Ishikawa (cell line): ENCODE data around the gene SCN2B.

Experiments used
- CEBPB ChIP-seq: IDR thresholded peaks from 2 replicates; pipeline ENCODE4 v1.6.1; 2012
- CREB1 ChIP-seq: IDR thresholded peaks from 2 replicates; pipeline ENCODE4 v1.6.1; 2012; ENCODE audit warnings: low read depth
- EGR1 ChIP-seq: IDR thresholded peaks from 2 replicates; pipeline ENCODE4 v1.6.1; 2012
- EP300 ChIP-seq: IDR thresholded peaks from 2 replicates; pipeline ENCODE4 v1.6.1; 2012; ENCODE audit warnings: borderline replicate concordance
- FOXM1 ChIP-seq: IDR thresholded peaks from 2 replicates; pipeline ENCODE4 v1.6.1; 2012; ENCODE audit warnings: low read depth, borderline replicate concordance
- NFIC ChIP-seq: IDR thresholded peaks from 2 replicates; pipeline ENCODE4 v1.6.1; 2012
- RAD21 ChIP-seq: IDR thresholded peaks from 2 replicates; pipeline ENCODE4 v1.6.1; 2012; ENCODE audit warnings: low read depth
- TAF1 ChIP-seq: IDR thresholded peaks from 2 replicates; pipeline ENCODE4 v1.6.1; 2012; ENCODE audit warnings: low read depth, mild to moderate bottlenecking
- TCF12 ChIP-seq: IDR thresholded peaks from 2 replicates; pipeline ENCODE4 v1.6.1; 2012; ENCODE audit warnings: low read depth
- TEAD4 ChIP-seq: IDR thresholded peaks from 2 replicates; pipeline ENCODE4 v1.6.1; 2012
- YY1 ChIP-seq: IDR thresholded peaks from 2 replicates; pipeline ENCODE4 v1.6.1; 2012; ENCODE audit warnings: low read depth
- ZBTB7A ChIP-seq: IDR thresholded peaks from 2 replicates; pipeline ENCODE4 v1.6.1; 2012; ENCODE audit warnings: low read depth
- TF ChIP-seq, protein P1 (sequence below): IDR thresholded peaks from 2 replicates; pipeline ENCODE4 v1.6.1; 2012
- TF ChIP-seq, protein P2 (sequence below): IDR thresholded peaks from 2 replicates; pipeline ENCODE4 v1.6.1; 2012
- TF ChIP-seq, protein P3 (sequence below): IDR thresholded peaks from 2 replicates; pipeline ENCODE4 v1.6.1; 2012; ENCODE audit warnings: low read depth, mild to moderate bottlenecking

Gene SCN2B

DNA sequence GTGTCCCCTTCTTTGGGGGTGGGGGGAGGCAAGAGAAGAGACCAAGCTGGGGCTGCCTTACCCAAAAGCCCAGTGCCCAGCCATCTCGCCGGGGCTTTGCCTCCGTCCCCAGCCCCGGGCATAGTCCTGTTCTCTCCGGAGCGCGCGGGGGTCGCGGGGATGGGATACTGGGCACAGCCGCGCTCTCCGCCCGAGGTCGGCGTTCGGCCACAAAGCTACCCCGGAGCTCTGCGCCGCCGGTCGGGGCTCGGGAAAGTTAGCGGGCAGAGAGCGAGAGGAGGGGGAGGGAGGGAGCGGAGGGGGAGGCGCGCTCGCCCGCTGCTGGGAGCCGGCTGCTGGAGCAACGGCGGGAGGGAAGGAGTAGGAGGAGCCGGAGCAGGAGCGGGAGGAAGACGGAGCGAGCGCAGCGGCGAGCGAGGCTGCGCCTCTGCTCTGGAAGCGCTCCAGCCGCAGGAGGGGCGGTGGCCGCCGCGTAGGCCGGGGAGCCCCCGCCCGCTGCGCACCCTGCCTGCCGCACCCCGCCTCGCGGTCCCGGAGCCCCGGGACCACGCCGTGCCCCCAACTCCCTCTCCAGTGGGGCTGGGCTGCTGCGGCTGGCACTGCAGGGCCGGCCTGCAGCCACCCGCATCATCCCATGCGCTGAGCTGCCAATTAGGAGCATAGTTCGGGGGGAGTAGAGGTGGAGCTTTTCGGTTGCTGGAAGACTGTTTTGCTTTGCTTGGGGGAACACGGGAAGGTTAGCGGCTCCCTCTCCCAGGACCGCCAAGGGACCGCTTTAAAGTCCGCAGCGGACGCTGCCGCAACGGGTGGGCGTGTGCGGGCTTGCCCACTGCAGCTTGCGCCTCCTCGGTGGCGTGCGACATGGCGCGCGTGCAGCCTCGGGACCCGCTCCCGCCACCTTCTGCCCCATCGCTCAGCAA lies 23.6 kb downstream of the SCN2B start, which contains the start of gene SCN4B:
SCN4B (minus strand) TSS at position 272 of the 920 bp plus-strand sequence; CDS start at position 122, 150 bp downstream.
- 0 out of 2 replicates have a peak, but pooled peaks have one; percentile 31 for TF ChIP-seq NFIC
- TF ChIP-seq, protein P1, sequence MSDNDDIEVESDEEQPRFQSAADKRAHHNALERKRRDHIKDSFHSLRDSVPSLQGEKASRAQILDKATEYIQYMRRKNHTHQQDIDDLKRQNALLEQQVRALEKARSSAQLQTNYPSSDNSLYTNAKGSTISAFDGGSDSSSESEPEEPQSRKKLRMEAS: no peak

DNA sequence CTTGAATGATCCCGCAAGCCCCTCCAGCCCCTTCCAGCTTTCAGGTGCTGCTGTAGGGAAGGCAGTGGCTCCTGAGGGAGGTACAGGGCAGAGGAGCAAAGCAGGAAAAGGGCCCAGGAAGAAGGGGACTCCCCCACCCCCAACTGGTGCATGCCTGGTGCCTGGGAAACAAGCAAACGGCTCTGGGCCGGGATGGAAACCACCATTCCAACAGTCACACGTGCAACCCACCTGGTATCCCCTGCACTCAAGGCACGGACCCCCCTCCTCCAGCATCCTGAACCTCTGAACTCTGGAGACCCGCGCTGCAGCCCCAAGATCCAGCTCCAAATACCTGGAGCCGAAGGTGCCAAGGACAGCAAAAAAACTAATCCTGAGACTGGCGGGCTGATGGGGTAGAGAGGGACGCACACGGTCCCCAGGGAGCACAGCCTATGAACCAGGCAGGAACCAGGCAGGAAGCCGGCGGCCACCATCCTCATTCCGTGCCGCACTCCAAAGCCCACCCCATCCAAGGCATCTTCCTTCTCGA lies 24.4 kb downstream of the SCN2B start:
- TF ChIP-seq NFIC (no peak), EGR1 (no peak)
- TF ChIP-seq, protein P1: no peak

DNA sequence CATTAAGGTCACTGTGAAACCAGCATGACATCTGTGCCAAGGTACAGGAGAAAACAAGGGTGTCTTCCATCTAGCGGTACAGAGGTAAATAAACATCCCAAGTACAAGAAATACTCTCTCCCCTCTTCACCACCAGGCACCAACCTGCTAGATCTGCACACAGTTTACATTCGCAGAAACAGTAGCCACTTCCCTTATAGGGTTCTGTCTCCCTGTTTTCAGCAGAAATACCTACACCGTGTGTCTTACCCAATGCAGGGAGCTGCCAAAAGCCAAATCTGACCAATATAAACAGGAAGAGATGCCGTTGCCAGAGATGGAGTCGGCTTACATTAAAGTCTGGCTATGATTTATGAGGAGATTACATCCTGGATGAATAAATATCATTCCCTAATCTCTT lies 25.0 kb downstream of the SCN2B start:
- TF ChIP-seq, protein P2, sequence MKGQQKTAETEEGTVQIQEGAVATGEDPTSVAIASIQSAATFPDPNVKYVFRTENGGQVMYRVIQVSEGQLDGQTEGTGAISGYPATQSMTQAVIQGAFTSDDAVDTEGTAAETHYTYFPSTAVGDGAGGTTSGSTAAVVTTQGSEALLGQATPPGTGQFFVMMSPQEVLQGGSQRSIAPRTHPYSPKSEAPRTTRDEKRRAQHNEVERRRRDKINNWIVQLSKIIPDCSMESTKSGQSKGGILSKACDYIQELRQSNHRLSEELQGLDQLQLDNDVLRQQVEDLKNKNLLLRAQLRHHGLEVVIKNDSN: no peak

DNA sequence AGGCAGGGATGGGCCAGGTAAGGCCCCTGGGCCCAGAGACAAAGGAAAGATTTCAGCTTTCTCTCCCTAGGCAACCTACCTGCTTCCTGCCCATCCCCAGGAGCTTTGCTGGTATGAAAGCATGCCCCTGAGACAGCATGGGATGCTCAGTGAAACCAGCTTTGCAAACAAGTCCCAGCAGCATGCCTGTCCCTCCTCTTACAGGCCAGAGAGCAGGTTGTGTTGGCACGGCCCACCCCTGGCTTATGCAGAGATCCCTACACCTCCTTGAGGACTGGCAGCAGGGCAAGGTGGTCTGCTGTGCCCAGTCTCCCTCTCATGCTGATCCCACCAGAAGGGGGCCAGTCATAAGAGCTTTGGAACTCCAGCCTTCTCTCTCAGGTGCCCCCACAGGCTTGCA lies 26.9 kb downstream of the SCN2B start:
- TF ChIP-seq CEBPB (no peak), FOXM1 (no peak), CREB1 (no peak)

DNA sequence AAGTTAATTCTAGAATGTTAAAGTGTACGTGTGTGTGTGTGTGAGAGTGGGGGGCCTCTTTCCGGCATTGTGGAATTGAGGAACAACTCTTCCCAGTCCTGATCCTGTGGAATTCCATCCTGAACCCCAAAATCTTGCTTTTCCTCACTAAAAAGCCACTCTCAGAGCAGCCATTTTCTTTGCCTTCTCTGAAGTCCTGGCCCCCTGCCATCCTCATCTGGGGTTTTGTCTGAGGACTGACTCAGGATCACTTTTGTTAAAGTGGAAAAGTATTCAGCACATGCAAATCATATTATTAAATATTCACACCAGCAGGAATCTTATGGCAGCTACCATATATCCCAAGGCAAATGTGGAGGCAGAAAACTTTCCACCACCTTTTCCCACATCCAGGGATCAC lies 27.6 kb downstream of the SCN2B start:
- TF ChIP-seq, protein P1: no peak
- TF ChIP-seq EP300 (no peak), YY1 (no peak), FOXM1 (no peak), EGR1 (no peak)

DNA sequence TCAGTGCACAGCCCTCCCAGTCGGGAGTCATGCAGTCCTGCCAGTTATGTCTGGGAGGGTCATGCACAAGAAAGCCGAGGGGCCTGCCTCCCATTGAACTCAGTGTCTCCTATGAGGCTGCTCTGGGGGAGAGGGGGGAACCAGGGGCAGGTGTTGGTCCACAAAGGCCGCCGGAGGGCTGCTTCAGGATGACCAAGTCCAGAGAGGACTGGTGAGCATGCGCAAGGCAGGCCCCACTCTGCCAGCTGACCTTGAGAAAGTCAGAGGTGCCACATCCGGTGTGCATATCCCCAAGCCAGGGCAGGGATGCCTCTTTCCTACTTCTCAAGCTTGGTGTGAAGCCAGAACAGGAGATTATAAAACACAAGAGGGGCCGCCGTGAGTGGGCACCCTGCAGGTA lies 28.2 kb downstream of the SCN2B start:
- TF ChIP-seq YY1: no peak
- no peak for TF ChIP-seq EGR1
- TF ChIP-seq RAD21: no peak
- TF ChIP-seq, protein P3, sequence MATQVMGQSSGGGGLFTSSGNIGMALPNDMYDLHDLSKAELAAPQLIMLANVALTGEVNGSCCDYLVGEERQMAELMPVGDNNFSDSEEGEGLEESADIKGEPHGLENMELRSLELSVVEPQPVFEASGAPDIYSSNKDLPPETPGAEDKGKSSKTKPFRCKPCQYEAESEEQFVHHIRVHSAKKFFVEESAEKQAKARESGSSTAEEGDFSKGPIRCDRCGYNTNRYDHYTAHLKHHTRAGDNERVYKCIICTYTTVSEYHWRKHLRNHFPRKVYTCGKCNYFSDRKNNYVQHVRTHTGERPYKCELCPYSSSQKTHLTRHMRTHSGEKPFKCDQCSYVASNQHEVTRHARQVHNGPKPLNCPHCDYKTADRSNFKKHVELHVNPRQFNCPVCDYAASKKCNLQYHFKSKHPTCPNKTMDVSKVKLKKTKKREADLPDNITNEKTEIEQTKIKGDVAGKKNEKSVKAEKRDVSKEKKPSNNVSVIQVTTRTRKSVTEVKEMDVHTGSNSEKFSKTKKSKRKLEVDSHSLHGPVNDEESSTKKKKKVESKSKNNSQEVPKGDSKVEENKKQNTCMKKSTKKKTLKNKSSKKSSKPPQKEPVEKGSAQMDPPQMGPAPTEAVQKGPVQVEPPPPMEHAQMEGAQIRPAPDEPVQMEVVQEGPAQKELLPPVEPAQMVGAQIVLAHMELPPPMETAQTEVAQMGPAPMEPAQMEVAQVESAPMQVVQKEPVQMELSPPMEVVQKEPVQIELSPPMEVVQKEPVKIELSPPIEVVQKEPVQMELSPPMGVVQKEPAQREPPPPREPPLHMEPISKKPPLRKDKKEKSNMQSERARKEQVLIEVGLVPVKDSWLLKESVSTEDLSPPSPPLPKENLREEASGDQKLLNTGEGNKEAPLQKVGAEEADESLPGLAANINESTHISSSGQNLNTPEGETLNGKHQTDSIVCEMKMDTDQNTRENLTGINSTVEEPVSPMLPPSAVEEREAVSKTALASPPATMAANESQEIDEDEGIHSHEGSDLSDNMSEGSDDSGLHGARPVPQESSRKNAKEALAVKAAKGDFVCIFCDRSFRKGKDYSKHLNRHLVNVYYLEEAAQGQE: no peak
- TF ChIP-seq TAF1: no peak
- no peak for TF ChIP-seq TCF12
- TF ChIP-seq ZBTB7A: no peak
- no peak for TF ChIP-seq NFIC
- no peak for TF ChIP-seq TEAD4
- no peak for TF ChIP-seq EP300

DNA sequence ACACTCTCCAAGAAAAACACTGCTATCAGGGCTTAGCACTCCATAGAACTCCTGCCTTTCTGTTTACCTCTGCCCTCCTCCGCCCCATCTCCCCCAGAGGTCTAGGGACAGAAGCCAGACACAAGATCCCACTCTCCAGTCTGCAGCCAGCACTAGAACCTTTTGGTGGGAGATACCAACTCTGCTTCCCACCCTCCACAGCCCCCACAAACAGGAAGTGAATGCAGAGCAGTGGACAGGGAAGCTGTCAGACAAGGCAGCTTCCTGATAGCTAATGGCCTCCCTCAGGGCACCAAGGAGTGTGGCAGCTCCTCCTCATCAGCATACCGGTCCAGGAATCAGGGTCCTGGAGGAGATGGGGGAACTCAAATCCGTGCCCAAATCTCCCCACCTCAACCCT lies 28.9 kb downstream of the SCN2B start:
- TF ChIP-seq YY1 (no peak), TEAD4 (no peak), FOXM1 (no peak), EGR1 (no peak)
- TF ChIP-seq, protein P2: no peak

DNA sequence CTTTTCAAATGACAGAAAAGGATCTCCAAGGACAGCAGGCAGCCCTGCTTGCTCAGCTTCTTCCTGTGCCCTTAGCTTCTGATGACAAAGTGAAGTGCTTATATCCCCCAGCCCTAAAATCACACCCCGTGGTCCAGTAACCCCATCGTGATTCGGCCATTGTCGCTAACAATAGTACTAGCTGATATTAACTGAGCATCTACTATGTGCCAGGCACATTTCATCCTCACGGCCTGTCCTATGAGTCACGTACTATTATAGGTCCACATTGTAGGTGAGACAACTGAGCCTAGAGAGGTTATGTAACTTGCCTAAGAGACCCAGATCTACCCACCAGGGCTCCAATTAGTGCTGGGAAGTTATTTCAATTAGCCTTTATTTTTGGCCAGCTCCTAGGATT lies 29.9 kb downstream of the SCN2B start:
- TF ChIP-seq RAD21: no peak
- no peak for TF ChIP-seq CREB1
- no peak for TF ChIP-seq ZBTB7A
- no peak for TF ChIP-seq TCF12
- no peak for TF ChIP-seq NFIC
- TF ChIP-seq, protein P2: no peak
- no peak for TF ChIP-seq EP300
- TF ChIP-seq TAF1: no peak
- no peak for TF ChIP-seq EGR1
- TF ChIP-seq CEBPB: no peak
- TF ChIP-seq TEAD4: no peak
- TF ChIP-seq FOXM1: no peak
- no peak for TF ChIP-seq YY1
- TF ChIP-seq, protein P1: no peak
- TF ChIP-seq, protein P3: no peak
